HCT116 (cell line): ENCODE data around the gene HARS2. TPM values are rescaled to one million over a fixed set of nuclear protein-coding genes. Genes with fewer than 3 reads are reported as not detected.
A peak's percentile ranks its signal among the peaks of the same experiment; 100 is the strongest.
"Not testable (repeated sequence)": the region's sequence is repeated elsewhere in the genome, so short reads cannot be mapped to it uniquely, and the experiment has no call there.

Experiments used
- ATAC-seq: fragments of 200-7000 bp; cut with Tn5 transposase; 2 replicates; pipeline ENCODE4 v1.9.1; 2020; ENCODE audit warnings: mild to moderate bottlenecking, moderate library complexity
- BruUV-seq: library from RNA; stranded (reverse); fragments of 400-500 nt; replicated peaks from 2 replicates; lab custom pipeline; 2021; lab: Mats Ljungman, UMichigan
- CTCF ChIA-PET: fragments of 300-600 bp; sonication (Branson Sonifier 250); formaldehyde crosslinking; loops from one replicate; lab custom pipeline; 2021; ENCODE audit warnings: antibody characterized with exemption; lab: Charles Lee
- POLR2A ChIA-PET: fragments of 300-600, 350-600 bp; sonication (Branson Sonifier 250); formaldehyde crosslinking; loops from one replicate; lab custom pipeline; 2021; ENCODE audit warnings: antibody characterized with exemption; lab: Charles Lee
- RAD21 ChIA-PET, 2 experiments: fragments of 300-600 bp; sonication (Branson Sonifier 250); formaldehyde crosslinking; loops; one replicate each; lab custom pipeline; 2023; ENCODE audit warnings: low total read pairs in 2 of 2; ENCODE audit not compliant: uncharacterized antibody in 2 of 2, unreplicated experiment in 2 of 2, low non-redundant PET in 1 of 2; lab: Charles Lee
- DNase-seq: peaks from one replicate; pipeline ENCODE4 v3.0.0-alpha.2; 2010; ENCODE audit warnings: low read depth, low spot score
- H2AFZ ChIP-seq: fragments of 200-600 bp; shearing (Covaris generic), sonication (generic); 2 replicates; pipeline ENCODE4 v1.6.1; 2017; ENCODE audit warnings: low read depth, mixed run types, mixed read lengths, antibody characterized with exemption, low read length; ENCODE audit not compliant: poor library complexity, severe bottlenecking
- H3K27ac ChIP-seq: 2 replicates; pipeline ENCODE4 v1.5.1; 2012; ENCODE audit warnings: low read depth, low read length
- H3K27me3 ChIP-seq: fragments of 200-600 bp; sonication (generic); 2 replicates; pipeline ENCODE4 v1.6.1; 2016; ENCODE audit warnings: mixed run types, low read length, mixed read lengths; ENCODE audit not compliant: insufficient read depth
- H3K36me3 ChIP-seq, 2 experiments: fragments of 200-500 bp in 1 of 2; fragments of 200-600 bp in 1 of 2; sonication (Bioruptor generic) in 1 of 2; sonication (generic) in 1 of 2; 2 replicates each; pipeline versions ENCODE4 v1.5.1 to v1.6.1; 2014 to 2016; ENCODE audit warnings: low read length in 2 of 2, inconsistent platforms in 1 of 2, mixed read lengths in 1 of 2, mixed run types in 1 of 2; ENCODE audit not compliant: insufficient read depth in 2 of 2, control insufficient read depth in 1 of 2
- H3K4me1 ChIP-seq, 2 experiments: fragments of 200-600 bp in 1 of 2; sonication (generic) in 1 of 2; 2 replicates each; pipeline versions ENCODE4 v1.5.1 to v1.6.1; 2012 to 2017; ENCODE audit warnings: low read length in 2 of 2, inconsistent platforms in 1 of 2, mild to moderate bottlenecking in 1 of 2, mixed read lengths in 1 of 2, mixed run types in 1 of 2, moderate library complexity in 1 of 2; ENCODE audit not compliant: insufficient read depth in 2 of 2, control insufficient read depth in 1 of 2
- H3K4me2 ChIP-seq: fragments of 200-600 bp; sonication (generic); 2 replicates; pipeline ENCODE4 v1.6.1; 2017; ENCODE audit warnings: mixed run types, low read length, mixed read lengths
- H3K4me3 ChIP-seq, 2 experiments: fragments of 200-600 bp in 1 of 2; sonication (generic) in 1 of 2; replicated peaks in 1 of 2; 2 replicates each; pipeline ENCODE4 v1.5.1; 2011 to 2016; ENCODE audit warnings: low read length in 2 of 2, control low read depth in 1 of 2, low read depth in 1 of 2, mild to moderate bottlenecking in 1 of 2, mixed read lengths in 1 of 2, mixed run types in 1 of 2
- H3K79me2 ChIP-seq: fragments of 200-600 bp; sonication (generic); 2 replicates; pipeline ENCODE4 v1.6.1; 2017; ENCODE audit warnings: mild to moderate bottlenecking, mixed run types, low read length, moderate library complexity, mixed read lengths; ENCODE audit not compliant: insufficient read depth
- H3K9ac ChIP-seq: fragments of 200-600 bp; sonication (generic); 2 replicates; pipeline ENCODE4 v1.6.1; 2016; ENCODE audit warnings: low read length, mixed read lengths
- H3K9me2 ChIP-seq: fragments of 200-600 bp; sonication (generic), shearing (Covaris generic); 2 replicates; pipeline ENCODE4 v1.6.1; 2017; ENCODE audit warnings: mixed run types, mild to moderate bottlenecking, moderate library complexity; ENCODE audit not compliant: insufficient read depth
- H3K9me3 ChIP-seq, 2 experiments: fragments of 200-500 bp in 1 of 2; fragments of 200-600 bp in 1 of 2; sonication (Bioruptor generic) in 1 of 2; sonication (generic) in 1 of 2; 2 replicates each; pipeline ENCODE4 v1.6.1; 2014 to 2017; ENCODE audit warnings: low read length in 2 of 2, mixed read lengths in 2 of 2, inconsistent platforms in 1 of 2, low read depth in 1 of 2, mild to moderate bottlenecking in 1 of 2, mixed run types in 1 of 2, moderate library complexity in 1 of 2; ENCODE audit not compliant: control insufficient read depth in 1 of 2, insufficient read depth in 1 of 2
- H4K20me1 ChIP-seq: fragments of 200-600 bp; sonication (generic), shearing (Covaris generic); 2 replicates; pipeline ENCODE4 v1.6.1; 2017; ENCODE audit warnings: mixed run types, mild to moderate bottlenecking, moderate library complexity; ENCODE audit not compliant: insufficient read depth
- intact Hi-C: fragments of 100-400 bp; cut with micrococcal nuclease; formaldehyde crosslinking; loops from 2 replicates; pipeline ENCODE4 v1.10.0; 2022
- total RNA-seq: library from RNA; stranded (reverse); gene quantifications from one replicate; pipeline ENCODE4 v1.2.1, GENCODE V29; 2021; ENCODE audit not compliant: unreplicated experiment

HARS2 gene
- total RNA-seq, 1 experiment from 2014 or later: 38.8 TPM

DNA sequence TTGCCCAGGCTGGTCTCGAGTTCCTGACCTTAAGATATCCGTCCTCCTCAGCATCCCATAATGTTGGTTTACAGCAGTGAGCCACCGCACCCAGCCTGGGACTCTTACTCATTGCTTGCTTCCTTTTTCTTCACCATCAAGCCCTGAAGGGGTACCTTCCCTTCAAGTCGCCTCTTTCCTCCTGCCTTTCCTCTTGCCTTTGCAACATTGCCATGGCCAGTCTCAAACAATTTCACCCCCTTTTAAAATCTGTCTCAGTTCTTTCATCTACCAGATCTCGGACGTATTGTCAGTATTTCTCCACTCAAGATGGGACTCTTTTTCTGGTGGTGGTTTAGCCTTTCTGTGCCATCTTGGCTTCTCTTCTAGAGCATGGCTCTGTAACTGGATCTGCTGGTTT, 29.5 kb downstream of the HARS2 start:
- not testable (repeated sequence) for BruUV-seq, H3K27ac ChIP-seq, H3K79me2 ChIP-seq, H3K9ac ChIP-seq, H4K20me1 ChIP-seq, H3K9me3 ChIP-seq, H3K36me3 ChIP-seq, H3K4me3 ChIP-seq, H3K27me3 ChIP-seq, DNase-seq, ATAC-seq, H3K9me2 ChIP-seq
- ChIA-PET CTCF (interaction anchor here (0.7 to 2.7 kb wide), 10 partner anchors 82 to 481 kb away, joined by 3 to 27 read pairs (median 6); partner anchors contain the start of gene HBEGF), POLR2A (interaction anchor here (0.9 to 1.2 kb wide), 2 partner anchors 357 to 362 kb away, joined by 3 read pairs; no protein-coding TSS in a partner anchor), RAD21 (interaction anchor here in 1 of 2 experiments (0.7 kb wide), 1 partner anchor 476 kb away, joined by 3 read pairs; no protein-coding TSS in a partner anchor)
- intact Hi-C loops: loop anchor here (10.0 kb wide), 1 partner anchor 284 kb away; no protein-coding TSS in a partner anchor
- H3K4me1 ChIP-seq: peaks cover 12 to 37% of the 10 kb centered on the region in 2 experiments
- peak overlapping the region; percentile 44 for H2AFZ ChIP-seq
- H3K4me2 ChIP-seq: peak overlapping the region; percentile 77

DNA sequence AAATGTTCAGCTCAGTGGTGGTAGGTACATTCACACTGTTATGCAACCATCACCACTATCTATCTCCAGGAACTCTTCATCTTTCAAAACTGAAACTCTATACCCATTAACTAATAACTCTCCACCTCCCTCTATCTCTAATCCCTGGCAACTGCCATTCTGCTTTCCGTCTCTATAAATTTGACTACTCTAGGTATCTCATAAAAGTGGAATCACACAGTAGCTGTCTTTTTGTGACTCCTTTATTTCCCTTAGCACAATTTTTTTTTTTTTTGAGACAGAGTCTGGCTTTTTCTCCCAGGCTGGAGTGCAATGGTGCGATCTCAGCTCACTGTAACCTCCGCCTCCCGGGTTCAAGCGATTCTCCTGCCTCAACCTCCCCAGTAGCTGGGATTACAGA, 30.1 kb downstream of the HARS2 start:
- DNase-seq, H3K9me2 ChIP-seq, ATAC-seq, BruUV-seq, H3K4me3 ChIP-seq, H3K36me3 ChIP-seq, H4K20me1 ChIP-seq, H3K27me3 ChIP-seq, H3K9me3 ChIP-seq, H3K4me2 ChIP-seq, H2AFZ ChIP-seq, H3K79me2 ChIP-seq, H3K27ac ChIP-seq, H3K9ac ChIP-seq, POLR2A ChIA-PET: not testable (repeated sequence)
- ChIA-PET RAD21 (interaction anchor here in 1 of 2 experiments (0.6 kb wide), 1 partner anchor 182 kb away, joined by 3 read pairs; no protein-coding TSS in a partner anchor), CTCF (interaction anchor here (1.0 kb wide), 2 partner anchors 74 to 363 kb away, joined by 3 to 5 read pairs; partner anchors contain the start of genes IK and NDUFA2)
- intact Hi-C loops: loop anchor here (10.0 kb wide), 1 partner anchor 283 kb away; no protein-coding TSS in a partner anchor
- H3K4me1 ChIP-seq: peaks cover 13 to 42% of the 10 kb centered on the region in 2 experiments
